HCT116 (cell line): ENCODE data around the gene CAMK1D. TPM values are rescaled to one million over a fixed set of nuclear protein-coding genes. Genes with fewer than 3 reads are reported as not detected.

Experiments
- ATAC-seq: fragments of 200-7000 bp; cut with Tn5 transposase; 2 replicates; pipeline ENCODE4 v1.9.1; 2020; ENCODE audit warnings: mild to moderate bottlenecking, moderate library complexity
- BruUV-seq: library from RNA; stranded (reverse); fragments of 400-500 nt; replicated peaks from 2 replicates; lab custom pipeline; 2021; lab: Mats Ljungman, UMichigan
- CTCF ChIA-PET: fragments of 300-600 bp; sonication (Branson Sonifier 250); formaldehyde crosslinking; loops from one replicate; lab custom pipeline; 2021; ENCODE audit warnings: antibody characterized with exemption; lab: Charles Lee
- POLR2A ChIA-PET: fragments of 300-600, 350-600 bp; sonication (Branson Sonifier 250); formaldehyde crosslinking; loops from one replicate; lab custom pipeline; 2021; ENCODE audit warnings: antibody characterized with exemption; lab: Charles Lee
- RAD21 ChIA-PET, 2 experiments: fragments of 300-600 bp; sonication (Branson Sonifier 250); formaldehyde crosslinking; loops; one replicate each; lab custom pipeline; 2023; ENCODE audit warnings: low total read pairs in 2 of 2; ENCODE audit not compliant: uncharacterized antibody in 2 of 2, unreplicated experiment in 2 of 2, low non-redundant PET in 1 of 2; lab: Charles Lee
- DNase-seq: peaks from one replicate; pipeline ENCODE4 v3.0.0-alpha.2; 2010; ENCODE audit warnings: low read depth, low spot score
- H2AFZ ChIP-seq: fragments of 200-600 bp; shearing (Covaris generic), sonication (generic); 2 replicates; pipeline ENCODE4 v1.6.1; 2017; ENCODE audit warnings: low read depth, mixed run types, mixed read lengths, antibody characterized with exemption, low read length; ENCODE audit not compliant: poor library complexity, severe bottlenecking
- H3K27ac ChIP-seq: 2 replicates; pipeline ENCODE4 v1.5.1; 2012; ENCODE audit warnings: low read depth, low read length
- H3K27me3 ChIP-seq: fragments of 200-600 bp; sonication (generic); 2 replicates; pipeline ENCODE4 v1.6.1; 2016; ENCODE audit warnings: mixed run types, low read length, mixed read lengths; ENCODE audit not compliant: insufficient read depth
- H3K36me3 ChIP-seq, 2 experiments: fragments of 200-500 bp in 1 of 2; fragments of 200-600 bp in 1 of 2; sonication (Bioruptor generic) in 1 of 2; sonication (generic) in 1 of 2; 2 replicates each; pipeline versions ENCODE4 v1.5.1 to v1.6.1; 2014 to 2016; ENCODE audit warnings: low read length in 2 of 2, inconsistent platforms in 1 of 2, mixed read lengths in 1 of 2, mixed run types in 1 of 2; ENCODE audit not compliant: insufficient read depth in 2 of 2, control insufficient read depth in 1 of 2
- H3K4me1 ChIP-seq, 2 experiments: fragments of 200-600 bp in 1 of 2; sonication (generic) in 1 of 2; 2 replicates each; pipeline versions ENCODE4 v1.5.1 to v1.6.1; 2012 to 2017; ENCODE audit warnings: low read length in 2 of 2, inconsistent platforms in 1 of 2, mild to moderate bottlenecking in 1 of 2, mixed read lengths in 1 of 2, mixed run types in 1 of 2, moderate library complexity in 1 of 2; ENCODE audit not compliant: insufficient read depth in 2 of 2, control insufficient read depth in 1 of 2
- H3K4me2 ChIP-seq: fragments of 200-600 bp; sonication (generic); 2 replicates; pipeline ENCODE4 v1.6.1; 2017; ENCODE audit warnings: mixed run types, low read length, mixed read lengths
- H3K4me3 ChIP-seq, 2 experiments: fragments of 200-600 bp in 1 of 2; sonication (generic) in 1 of 2; replicated peaks in 1 of 2; 2 replicates each; pipeline ENCODE4 v1.5.1; 2011 to 2016; ENCODE audit warnings: low read length in 2 of 2, control low read depth in 1 of 2, low read depth in 1 of 2, mild to moderate bottlenecking in 1 of 2, mixed read lengths in 1 of 2, mixed run types in 1 of 2
- H3K79me2 ChIP-seq: fragments of 200-600 bp; sonication (generic); 2 replicates; pipeline ENCODE4 v1.6.1; 2017; ENCODE audit warnings: mild to moderate bottlenecking, mixed run types, low read length, moderate library complexity, mixed read lengths; ENCODE audit not compliant: insufficient read depth
- H3K9ac ChIP-seq: fragments of 200-600 bp; sonication (generic); 2 replicates; pipeline ENCODE4 v1.6.1; 2016; ENCODE audit warnings: low read length, mixed read lengths
- H3K9me2 ChIP-seq: fragments of 200-600 bp; sonication (generic), shearing (Covaris generic); 2 replicates; pipeline ENCODE4 v1.6.1; 2017; ENCODE audit warnings: mixed run types, mild to moderate bottlenecking, moderate library complexity; ENCODE audit not compliant: insufficient read depth
- H3K9me3 ChIP-seq, 2 experiments: fragments of 200-500 bp in 1 of 2; fragments of 200-600 bp in 1 of 2; sonication (Bioruptor generic) in 1 of 2; sonication (generic) in 1 of 2; 2 replicates each; pipeline ENCODE4 v1.6.1; 2014 to 2017; ENCODE audit warnings: low read length in 2 of 2, mixed read lengths in 2 of 2, inconsistent platforms in 1 of 2, low read depth in 1 of 2, mild to moderate bottlenecking in 1 of 2, mixed run types in 1 of 2, moderate library complexity in 1 of 2; ENCODE audit not compliant: control insufficient read depth in 1 of 2, insufficient read depth in 1 of 2
- H4K20me1 ChIP-seq: fragments of 200-600 bp; sonication (generic), shearing (Covaris generic); 2 replicates; pipeline ENCODE4 v1.6.1; 2017; ENCODE audit warnings: mixed run types, mild to moderate bottlenecking, moderate library complexity; ENCODE audit not compliant: insufficient read depth
- CEBPB ChIP-seq: IDR thresholded peaks from 2 replicates; pipeline ENCODE4 v1.6.1; 2012; ENCODE audit warnings: low read depth
- ELF1 ChIP-seq: IDR thresholded peaks from 2 replicates; pipeline ENCODE4 v1.6.1; 2012; ENCODE audit warnings: low read depth, borderline replicate concordance
- EZH2 ChIP-seq: fragments of 200-600 bp; sonication (generic); IDR thresholded peaks from 2 replicates; pipeline ENCODE4 v1.6.1; 2017; ENCODE audit warnings: antibody characterized with exemption, mixed run types
- JUND ChIP-seq: IDR thresholded peaks from 2 replicates; pipeline ENCODE4 v1.6.1; 2012
- POLR2A ChIP-seq: IDR thresholded peaks from 2 replicates; pipeline ENCODE4 v1.7.0; 2011; ENCODE audit warnings: borderline replicate concordance; ENCODE audit not compliant: insufficient read depth, insufficient read length; ENCODE audit errors: extremely low read depth
- POLR2AphosphoS5 ChIP-seq: IDR thresholded peaks from 2 replicates; pipeline ENCODE4 v1.6.1; 2011; ENCODE audit warnings: mild to moderate bottlenecking, low read depth, low read length, moderate library complexity
- RAD21 ChIP-seq: IDR thresholded peaks from 2 replicates; pipeline ENCODE4 v1.6.1; 2012; ENCODE audit warnings: low read depth, mild to moderate bottlenecking
- SIN3A ChIP-seq: IDR thresholded peaks from 2 replicates; pipeline ENCODE4 v1.6.1; 2012; ENCODE audit warnings: low read depth
- SRF ChIP-seq: IDR thresholded peaks from 2 replicates; pipeline ENCODE4 v1.6.1; 2012; ENCODE audit warnings: low read depth
- intact Hi-C: fragments of 100-400 bp; cut with micrococcal nuclease; formaldehyde crosslinking; loops from 2 replicates; pipeline ENCODE4 v1.10.0; 2022
- total RNA-seq: library from RNA; stranded (reverse); gene quantifications from one replicate; pipeline ENCODE4 v1.2.1, GENCODE V29; 2021; ENCODE audit not compliant: unreplicated experiment

CAMK1D gene
- total RNA-seq, 1 experiment from 2014 or later: 9.6 TPM

GRCh38 chr10:12473491-12473890 is 124.1 kb downstream of the CAMK1D start:
- ATAC-seq (no peak), DNase-seq (no peak)
- Histone ChIP-seq H3K4me2 (no peak overlapping the region), H3K9me2 (no peaks in the 10 kb centered on the region), H2AFZ (no peak overlapping the region), H3K79me2 (no peaks in the 10 kb centered on the region), H3K27ac (no peak overlapping the region), H3K4me1 (no peaks in the 10 kb centered on the region), H3K27me3 (no peaks in the 10 kb centered on the region), H3K9me3 (no peaks in the 10 kb centered on the region), H3K9ac (no peak overlapping the region), H3K4me3 (no peak overlapping the region), H4K20me1 (no peaks in the 10 kb centered on the region), H3K36me3 (no peaks in the 10 kb centered on the region)
- no TSS peak for BruUV-seq
- TF ChIP-seq ELF1 (no peak), RAD21 (no peak), SRF (no peak), EZH2 (no peak), SIN3A (no peak), JUND (no peak), POLR2A (no peak)
- CTCF ChIA-PET: no interaction called here
- intact Hi-C loops: no loop called here
- POLR2A ChIA-PET: no interaction called here
- RAD21 ChIA-PET: no interaction called here

- no peak for ATAC-seq
- H3K36me3 ChIP-seq: no peaks in the 10 kb centered on the region
- H3K79me2 ChIP-seq: no peaks in the 10 kb centered on the region
- intact Hi-C loops: no loop called here
- H4K20me1 ChIP-seq: no peaks in the 10 kb centered on the region
- no peaks in the 10 kb centered on the region for H3K9me3 ChIP-seq
- H3K4me1 ChIP-seq: no peaks in the 10 kb centered on the region
- DNase-seq: no peak
- H2AFZ ChIP-seq: no peak overlapping the region
- no peak overlapping the region for H3K9ac ChIP-seq
- H3K4me2 ChIP-seq: no peak overlapping the region
- CTCF ChIA-PET: no interaction called here
- RAD21 ChIA-PET: no interaction called here
- H3K4me3 ChIP-seq: no peak overlapping the region
- no peaks in the 10 kb centered on the region for H3K9me2 ChIP-seq
- POLR2A ChIA-PET: no interaction called here
- TF ChIP-seq POLR2AphosphoS5 (no peak), CEBPB (peak; percentile 25; the same call in 1 of the 2 replicates)
- H3K27ac ChIP-seq: no peak overlapping the region
- H3K27me3 ChIP-seq: no peaks in the 10 kb centered on the region
- BruUV-seq: no TSS peak
These were observed 125.5 kb downstream of the CAMK1D start for GRCh38 chr10:12474727-12475412.
